Panc1 (cell line): Measurements from ENCODE around the gene ENTPD8.

Experiments used
- CTCF ChIP-seq: fragments of 450-650 bp; IDR thresholded peaks from 2 replicates; pipeline ENCODE4 v1.5.1; 2017; ENCODE audit warnings: mild to moderate bottlenecking
- POLR2AphosphoS5 ChIP-seq: IDR thresholded peaks from 2 replicates; pipeline ENCODE4 v1.6.1; 2012; ENCODE audit warnings: mild to moderate bottlenecking, low read depth, low read length, moderate library complexity
- REST ChIP-seq, 2 experiments: IDR thresholded peaks; 2 replicates each; pipeline ENCODE4 v1.6.1; 2011 to 2012; ENCODE audit warnings: low read depth in 2 of 2, control low read depth in 1 of 2, low read length in 1 of 2, mild to moderate bottlenecking in 1 of 2, moderate library complexity in 1 of 2; ENCODE audit not compliant: insufficient read depth in 1 of 2
- SIN3A ChIP-seq: IDR thresholded peaks from 2 replicates; pipeline ENCODE4 v1.6.1; 2012; ENCODE audit warnings: low read depth, mild to moderate bottlenecking, low read length, moderate library complexity, borderline replicate concordance; ENCODE audit not compliant: insufficient read depth
- TCF7L2 ChIP-seq: IDR thresholded peaks from 2 replicates; pipeline ENCODE4 v1.6.1; 2011; ENCODE audit warnings: mild to moderate bottlenecking, low read depth, low read length, inconsistent platforms

- no peak for TF ChIP-seq CTCF
- TF ChIP-seq POLR2AphosphoS5: no peak
- TF ChIP-seq SIN3A: no peak
- TF ChIP-seq REST (IDR thresholded peaks at IDR 0.05; ENCODE audit: insufficient read depth in 1 of 2, low read depth in 2 of 2, low read length in 1 of 2): no peak
- TF ChIP-seq TCF7L2: no peak
These were observed 11.6 kb downstream of the ENTPD8 start for GRCh38 chr9:137429546-137429890.
